Measurements from ENCODE around the gene HGFAC.

The HGFAC gene

DNA sequence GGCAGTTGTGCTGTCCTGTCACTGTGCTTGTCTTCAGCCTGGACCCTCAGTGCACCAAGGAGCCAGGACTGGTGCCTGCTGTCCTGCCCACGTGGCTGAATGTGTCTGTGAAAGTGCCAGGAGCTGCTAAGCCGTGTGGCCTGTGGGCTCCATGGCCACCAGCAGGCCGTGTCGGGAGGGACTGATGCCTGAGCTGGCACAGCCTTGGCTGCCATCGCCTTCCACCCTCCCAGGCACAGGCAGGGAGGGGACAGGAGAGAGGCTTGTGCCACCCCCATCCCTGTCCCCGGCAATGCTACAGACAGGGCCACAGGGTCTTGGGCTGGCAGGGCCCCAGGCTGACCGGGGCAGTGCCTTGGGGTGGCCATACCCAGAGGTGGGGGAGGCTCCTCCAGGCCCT is 46.1 kb downstream of the HGFAC start:
- H3K4me3 ChIP-seq (ENCODE audit: low read depth, low read length), result no peak overlapping the region
- TF ChIP-seq, protein P1, sequence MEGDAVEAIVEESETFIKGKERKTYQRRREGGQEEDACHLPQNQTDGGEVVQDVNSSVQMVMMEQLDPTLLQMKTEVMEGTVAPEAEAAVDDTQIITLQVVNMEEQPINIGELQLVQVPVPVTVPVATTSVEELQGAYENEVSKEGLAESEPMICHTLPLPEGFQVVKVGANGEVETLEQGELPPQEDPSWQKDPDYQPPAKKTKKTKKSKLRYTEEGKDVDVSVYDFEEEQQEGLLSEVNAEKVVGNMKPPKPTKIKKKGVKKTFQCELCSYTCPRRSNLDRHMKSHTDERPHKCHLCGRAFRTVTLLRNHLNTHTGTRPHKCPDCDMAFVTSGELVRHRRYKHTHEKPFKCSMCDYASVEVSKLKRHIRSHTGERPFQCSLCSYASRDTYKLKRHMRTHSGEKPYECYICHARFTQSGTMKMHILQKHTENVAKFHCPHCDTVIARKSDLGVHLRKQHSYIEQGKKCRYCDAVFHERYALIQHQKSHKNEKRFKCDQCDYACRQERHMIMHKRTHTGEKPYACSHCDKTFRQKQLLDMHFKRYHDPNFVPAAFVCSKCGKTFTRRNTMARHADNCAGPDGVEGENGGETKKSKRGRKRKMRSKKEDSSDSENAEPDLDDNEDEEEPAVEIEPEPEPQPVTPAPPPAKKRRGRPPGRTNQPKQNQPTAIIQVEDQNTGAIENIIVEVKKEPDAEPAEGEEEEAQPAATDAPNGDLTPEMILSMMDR (conservative IDR thresholded peaks at IDR 0.05; ENCODE audit: low read depth, low read length), result no peak
- no peak for DNase-seq (ENCODE audit: low read depth)

DNA sequence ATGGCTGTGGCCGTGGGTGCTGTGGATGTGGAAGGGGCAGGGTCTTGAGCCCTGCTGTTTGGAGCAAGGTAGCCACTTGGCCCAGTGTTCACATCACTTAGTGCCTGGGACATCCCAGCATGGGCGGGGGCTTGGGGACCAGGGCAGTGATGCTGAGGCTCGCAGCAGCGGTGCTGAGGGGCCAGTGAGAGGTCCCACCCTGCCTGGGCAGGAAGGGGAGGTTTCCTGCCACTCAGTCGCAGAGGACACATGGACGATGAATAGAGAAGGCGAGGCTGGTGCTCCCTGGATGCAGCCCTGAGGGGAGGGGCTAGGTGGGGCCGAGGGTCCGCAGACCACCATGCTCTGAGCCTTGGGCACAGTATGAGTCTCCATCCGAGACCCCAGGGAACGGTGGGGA is 47.1 kb downstream of the HGFAC start:
- TF ChIP-seq, protein P1 (conservative IDR thresholded peaks at IDR 0.05; ENCODE audit: low read depth, low read length), result no peak
- no peak for DNase-seq (ENCODE audit: low read depth)
- no peak overlapping the region for H3K4me3 ChIP-seq (ENCODE audit: low read depth, low read length)

DNA sequence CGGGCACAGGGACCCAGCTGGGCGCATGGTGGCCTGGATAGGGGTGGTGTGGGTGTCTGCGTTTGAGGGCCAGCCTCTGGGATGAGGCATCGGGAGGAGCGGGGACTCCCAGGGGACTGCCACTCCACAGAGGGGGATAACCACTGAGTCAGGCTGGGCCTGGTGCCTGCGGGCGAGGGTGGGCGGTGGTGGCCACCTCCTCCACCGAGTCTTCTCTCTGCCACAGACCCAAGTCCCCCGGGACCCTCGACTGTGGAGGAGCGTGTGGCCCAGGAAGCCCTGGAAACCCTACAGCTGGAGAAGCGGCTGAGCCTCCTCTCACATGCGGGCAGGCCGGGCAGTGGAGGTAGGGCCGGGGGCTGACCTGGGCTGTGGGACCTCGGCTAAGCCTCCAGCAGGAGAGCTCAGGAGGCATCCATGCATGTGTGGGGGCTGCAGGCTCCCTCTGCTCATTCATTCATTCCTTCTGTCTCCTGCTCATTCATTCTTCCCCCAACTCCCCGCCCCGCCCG is 47.7 kb downstream of the HGFAC start:
- DNase-seq (ENCODE audit: low read depth), result no peak
- no peak overlapping the region for H3K4me3 ChIP-seq (ENCODE audit: low read depth, low read length)
- TF ChIP-seq, protein P1 (conservative IDR thresholded peaks at IDR 0.05; ENCODE audit: low read depth, low read length), result no peak

DNA sequence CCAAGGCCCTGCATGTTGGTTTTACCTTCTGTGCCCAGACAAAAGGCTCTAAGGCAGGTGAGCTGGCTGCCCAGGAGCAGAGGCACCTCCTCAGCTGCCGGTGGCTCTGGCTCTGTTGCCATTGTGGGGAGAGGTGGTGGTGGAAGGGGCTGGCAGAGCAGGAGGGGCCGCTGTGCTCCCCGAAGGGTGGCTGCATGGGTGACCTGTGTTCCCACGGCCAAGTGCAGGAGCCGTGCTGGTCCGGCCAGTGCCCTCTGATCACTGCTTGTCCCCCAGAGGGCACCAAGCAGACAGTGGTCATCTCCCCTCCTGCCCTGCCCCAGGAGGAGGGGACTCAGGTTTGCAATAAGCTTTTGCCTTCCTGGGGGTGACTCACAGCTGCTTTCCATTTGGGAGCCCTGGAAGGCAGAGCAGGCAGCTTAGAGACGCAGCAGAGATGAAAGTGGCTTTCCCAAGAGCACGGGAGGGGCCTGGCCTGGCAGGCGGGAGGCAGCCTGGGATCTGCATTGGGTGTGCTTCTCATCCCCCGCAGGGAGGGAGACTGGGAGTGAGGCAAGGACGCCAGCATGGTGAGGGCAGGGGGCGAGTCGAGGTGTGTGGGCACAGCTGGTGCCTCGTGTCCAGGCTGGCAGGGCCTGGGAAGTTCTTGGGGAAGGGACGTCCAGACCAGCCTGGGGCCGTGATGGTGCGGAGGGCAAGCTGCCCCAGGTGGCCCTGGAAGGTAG is 50.1 kb downstream of the HGFAC start:
- H3K4me3 ChIP-seq (ENCODE audit: low read depth, low read length), result no peak overlapping the region
- TF ChIP-seq, protein P1 (conservative IDR thresholded peaks at IDR 0.05; ENCODE audit: low read depth, low read length), result no peak
- no peak for DNase-seq (ENCODE audit: low read depth)

DNA sequence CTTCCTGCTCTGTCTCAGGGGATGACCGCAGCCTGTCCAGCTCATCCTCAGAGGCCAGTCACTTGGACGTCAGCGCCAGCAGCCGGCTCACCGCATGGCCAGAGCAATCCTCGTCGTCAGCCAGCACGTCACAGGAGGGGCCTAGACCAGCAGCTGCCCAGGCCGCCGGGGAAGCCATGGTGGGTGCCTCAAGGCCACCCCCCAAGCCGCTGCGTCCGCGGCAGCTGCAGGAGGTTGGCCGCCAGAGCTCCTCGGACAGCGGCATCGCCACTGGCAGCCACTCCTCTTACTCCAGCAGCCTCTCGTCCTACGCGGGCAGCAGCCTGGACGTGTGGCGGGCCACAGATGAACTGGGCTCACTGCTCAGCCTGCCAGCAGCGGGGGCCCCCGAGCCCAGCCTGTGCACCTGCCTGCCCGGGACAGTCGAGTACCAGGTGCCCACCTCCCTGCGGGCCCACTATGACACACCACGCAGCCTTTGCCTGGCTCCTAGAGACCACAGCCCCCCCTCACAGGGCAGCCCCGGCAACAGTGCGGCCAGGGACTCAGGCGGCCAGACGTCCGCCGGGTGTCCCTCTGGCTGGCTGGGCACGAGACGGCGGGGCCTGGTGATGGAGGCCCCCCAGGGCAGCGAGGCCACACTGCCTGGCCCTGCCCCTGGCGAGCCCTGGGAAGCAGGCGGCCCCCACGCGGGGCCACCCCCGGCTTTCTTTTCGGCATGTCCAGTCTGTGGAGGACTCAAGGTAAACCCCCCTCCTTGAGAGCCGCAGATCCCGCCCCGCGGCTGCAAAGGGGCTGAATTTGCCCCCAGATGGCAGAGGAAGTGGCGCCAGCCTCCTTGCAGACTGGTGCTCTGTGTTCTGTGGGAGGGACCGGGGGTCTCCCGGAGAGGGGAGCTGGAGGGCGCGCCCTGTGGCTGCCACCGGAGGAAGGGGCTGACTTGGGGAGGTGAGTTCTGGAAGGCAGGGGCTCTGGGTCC is 51.3 kb downstream of the HGFAC start:
- TF ChIP-seq, protein P1 (conservative IDR thresholded peaks at IDR 0.05; ENCODE audit: low read depth, low read length), result no peak
- H3K4me3 ChIP-seq (ENCODE audit: low read depth, low read length), result no peak overlapping the region
- DNase-seq (ENCODE audit: low read depth), result no peak

DNA sequence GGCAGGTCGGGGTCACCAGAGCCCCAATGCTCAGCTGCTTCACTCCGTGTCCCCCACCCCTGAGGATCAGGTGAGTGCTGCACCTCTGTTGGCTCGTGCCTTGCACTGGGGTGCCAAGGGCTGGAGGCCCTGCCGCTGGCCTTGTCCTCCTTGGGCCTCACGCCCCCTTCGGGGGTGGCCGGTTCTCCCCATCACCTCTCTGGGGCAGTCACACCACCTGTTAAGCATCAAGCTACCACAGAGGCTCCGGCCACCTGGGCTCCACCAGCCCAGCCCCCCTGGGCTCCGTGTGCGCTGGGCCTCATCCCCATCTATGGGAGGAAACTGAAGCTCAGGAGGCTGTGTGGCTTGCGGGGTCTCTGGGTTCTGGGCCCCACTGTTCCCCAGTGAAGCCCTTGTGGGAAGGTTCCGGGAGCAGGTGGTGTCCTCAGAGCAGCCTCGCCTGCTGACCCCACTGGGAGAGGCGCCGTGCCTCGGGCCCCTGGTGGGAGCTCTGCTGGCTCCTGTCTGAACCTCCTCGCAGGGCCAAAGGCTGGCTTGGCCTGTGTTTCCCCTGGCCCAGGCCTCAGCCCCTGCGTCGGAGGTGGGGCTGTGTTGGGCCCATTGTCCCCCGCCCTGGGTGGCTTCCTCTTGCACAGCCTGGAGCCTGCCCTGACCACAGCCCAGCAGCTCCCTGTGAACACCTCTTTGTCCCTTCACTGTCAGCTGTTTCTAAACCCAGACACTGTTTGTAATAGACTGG is 52.1 kb downstream of the HGFAC start:
- TF ChIP-seq, protein P1 (conservative IDR thresholded peaks at IDR 0.05; ENCODE audit: low read depth, low read length), result no peak
- no peak overlapping the region for H3K4me3 ChIP-seq (ENCODE audit: low read depth, low read length)
- no peak for DNase-seq (ENCODE audit: low read depth)
